Measurements from ENCODE around the gene SNCAIP. TPM values are rescaled to one million over a fixed set of nuclear protein-coding genes. Genes with fewer than 3 reads are reported as not detected.

The SNCAIP gene
- total RNA-seq, 1 donor from 2014 or later, result 4.4 TPM

- no peak overlapping the region for H3K27ac ChIP-seq
- ATAC-seq, result no peak
- H3K27me3 ChIP-seq (ENCODE audit: low read depth), result peaks cover 26% of the 10 kb centered on the region
- no peak overlapping the region for H3K4me3 ChIP-seq
- peaks cover 10% of the 10 kb centered on the region for H3K4me1 ChIP-seq
- intact Hi-C loops (cut with DNase I), result no loop called here
- TF ChIP-seq CTCF (IDR thresholded peaks at IDR 0.05), result no peak
- DNase-seq, result no peak
- no peaks in the 10 kb centered on the region for H3K36me3 ChIP-seq
- no peaks in the 10 kb centered on the region for H3K9me3 ChIP-seq
These were observed 2.0 kb downstream of the SNCAIP start for GRCh38 chr5:122314036-122314435.

- Histone ChIP-seq H3K36me3 (no peaks in the 10 kb centered on the region), H3K27ac (no peak overlapping the region), H3K9me3 (no peaks in the 10 kb centered on the region), H3K4me3 (no peak overlapping the region), H3K4me1 (peaks cover 10% of the 10 kb centered on the region), H3K27me3 (ENCODE audit: low read depth) (peaks cover 26% of the 10 kb centered on the region)
- intact Hi-C loops (cut with DNase I), result no loop called here
- no peak for TF ChIP-seq CTCF (IDR thresholded peaks at IDR 0.05)
- DNase-seq (no peak), ATAC-seq (no peak)
These were observed 3.5 kb downstream of the SNCAIP start for GRCh38 chr5:122315521-122315920.

- no peak for TF ChIP-seq CTCF (IDR thresholded peaks at IDR 0.05)
- Histone ChIP-seq H3K36me3 (no peaks in the 10 kb centered on the region), H3K4me3 (no peak overlapping the region), H3K4me1 (peaks cover 10% of the 10 kb centered on the region), H3K9me3 (no peaks in the 10 kb centered on the region), H3K27me3 (ENCODE audit: low read depth) (peaks cover 26% of the 10 kb centered on the region), H3K27ac (no peak overlapping the region)
- ATAC-seq (no peak), DNase-seq (no peak)
- intact Hi-C loops (cut with DNase I), result no loop called here
These were observed 4.6 kb downstream of the SNCAIP start for GRCh38 chr5:122316656-122317055.

GRCh38 chr5:122319897-122320296 is 7.9 kb downstream of the SNCAIP start:
- H3K27me3 ChIP-seq (ENCODE audit: low read depth), result peaks cover 7% of the 10 kb centered on the region
- no peak for TF ChIP-seq CTCF (IDR thresholded peaks at IDR 0.05)
- intact Hi-C loops (cut with DNase I), result no loop called here
- ATAC-seq (peak in 1 of 2 donors; percentile 54), DNase-seq (no peak)
- H3K36me3 ChIP-seq, result no peaks in the 10 kb centered on the region
- H3K4me1 ChIP-seq, result no peaks in the 10 kb centered on the region
- no peak overlapping the region for H3K27ac ChIP-seq
- no peaks in the 10 kb centered on the region for H3K9me3 ChIP-seq
- H3K4me3 ChIP-seq, result no peak overlapping the region

- DNase-seq (no peak), ATAC-seq (no peak)
- Histone ChIP-seq H3K27ac (no peak overlapping the region), H3K36me3 (no peaks in the 10 kb centered on the region), H3K9me3 (no peaks in the 10 kb centered on the region), H3K4me3 (no peak overlapping the region), H3K4me1 (no peaks in the 10 kb centered on the region), H3K27me3 (ENCODE audit: low read depth) (no peaks in the 10 kb centered on the region)
- TF ChIP-seq CTCF (IDR thresholded peaks at IDR 0.05), result no peak
- intact Hi-C loops (cut with DNase I), result no loop called here
These were observed 9.9 kb downstream of the SNCAIP start for GRCh38 chr5:122321921-122322320.

All from lower lobe of right lung (tissue), 2 donors.